Spleen (tissue), 7 donors: ENCODE measurements around the gene UBE2E2.

Experiments
- CTCF ChIP-seq, 11 experiments: fragments of 200-600 bp in 7 of 11; fragments of 450-650 bp in 4 of 11; sonication (generic) in 4 of 11; IDR thresholded peaks in 8 of 11; conservative IDR thresholded peaks in 3 of 11; 1 replicate in 7 of 11; 2 replicates in 4 of 11; pipeline versions ENCODE4 v1.4.0 to v1.8.0; 2016 to 2021; ENCODE audit warnings: antibody characterized with exemption in 11 of 11, inconsistent platforms in 4 of 11, mild to moderate bottlenecking in 1 of 11
- POLR2A ChIP-seq, 3 donors: fragments of 450-650 bp; IDR thresholded peaks; one replicate each; pipeline ENCODE4 v1.5.1; 2017; ENCODE audit warnings: antibody characterized with exemption in 3 of 3, mild to moderate bottlenecking in 1 of 3
- POLR2AphosphoS5 ChIP-seq, 3 donors: sonication (generic); formaldehyde crosslinking; IDR thresholded peaks; one replicate each; pipeline ENCODE4 v1.5.1; 2017; ENCODE audit warnings: antibody characterized with exemption in 3 of 3
- donor health status: DM: no; HTN: no; CAD: no; lungs with moderate emphysema.
- donor health status: DM: no; HTN: no; CAD: no.
- donor health status: DM: no; HTN: no; CAD: no.

GRCh38 chr3:23288715-23289114, 85.6 kb downstream of the UBE2E2 start:
- TF ChIP-seq CTCF (IDR thresholded peaks at IDR 0.05 in 8 of 11, conservative IDR thresholded peaks at IDR 0.05 in 3 of 11) (no peak), POLR2A (IDR thresholded peaks at IDR 0.05) (no peak), POLR2AphosphoS5 (IDR thresholded peaks at IDR 0.05) (no peak)
